Body of pancreas (tissue), 4 donors: ENCODE data around the gene ABR.

Source experiments
- POLR2A ChIP-seq, 3 donors: fragments of 450-650 bp; IDR thresholded peaks; one replicate each; pipeline ENCODE4 v1.6.1; 2016; ENCODE audit warnings: antibody characterized with exemption in 3 of 3, mild to moderate bottlenecking in 2 of 3
- TF ChIP-seq, protein P1 (sequence below), 7 experiments: fragments of 450-650 bp in 4 of 7; fragments of 200-600 bp in 3 of 7; sonication (generic) in 3 of 7; IDR thresholded peaks; one replicate each; pipeline ENCODE4 v1.5.1; 2016 to 2019; ENCODE audit warnings: antibody characterized with exemption in 7 of 7

DNA sequence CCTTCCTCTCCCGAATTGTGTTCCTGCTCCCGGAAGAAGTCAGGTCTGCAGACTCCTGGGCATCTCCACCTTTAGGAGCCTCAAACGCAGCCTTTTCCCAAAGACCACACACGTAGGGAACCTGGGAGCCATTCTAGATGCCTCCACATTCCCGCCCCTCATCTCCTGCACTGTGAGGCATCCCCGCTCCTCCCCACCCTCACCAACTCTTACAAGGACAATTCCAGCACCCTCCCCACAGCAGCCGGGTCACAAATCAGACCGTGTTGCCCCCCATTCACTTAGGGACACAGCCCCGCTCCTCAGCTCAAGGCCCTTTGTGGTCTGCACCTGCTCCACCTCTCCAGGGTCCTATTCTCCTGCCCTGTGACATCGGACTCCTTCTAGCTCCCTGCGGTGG is 49.6 kb downstream of the ABR start:
- TF ChIP-seq, protein P1, sequence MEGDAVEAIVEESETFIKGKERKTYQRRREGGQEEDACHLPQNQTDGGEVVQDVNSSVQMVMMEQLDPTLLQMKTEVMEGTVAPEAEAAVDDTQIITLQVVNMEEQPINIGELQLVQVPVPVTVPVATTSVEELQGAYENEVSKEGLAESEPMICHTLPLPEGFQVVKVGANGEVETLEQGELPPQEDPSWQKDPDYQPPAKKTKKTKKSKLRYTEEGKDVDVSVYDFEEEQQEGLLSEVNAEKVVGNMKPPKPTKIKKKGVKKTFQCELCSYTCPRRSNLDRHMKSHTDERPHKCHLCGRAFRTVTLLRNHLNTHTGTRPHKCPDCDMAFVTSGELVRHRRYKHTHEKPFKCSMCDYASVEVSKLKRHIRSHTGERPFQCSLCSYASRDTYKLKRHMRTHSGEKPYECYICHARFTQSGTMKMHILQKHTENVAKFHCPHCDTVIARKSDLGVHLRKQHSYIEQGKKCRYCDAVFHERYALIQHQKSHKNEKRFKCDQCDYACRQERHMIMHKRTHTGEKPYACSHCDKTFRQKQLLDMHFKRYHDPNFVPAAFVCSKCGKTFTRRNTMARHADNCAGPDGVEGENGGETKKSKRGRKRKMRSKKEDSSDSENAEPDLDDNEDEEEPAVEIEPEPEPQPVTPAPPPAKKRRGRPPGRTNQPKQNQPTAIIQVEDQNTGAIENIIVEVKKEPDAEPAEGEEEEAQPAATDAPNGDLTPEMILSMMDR (IDR thresholded peaks at IDR 0.05), result no peak
- TF ChIP-seq POLR2A (IDR thresholded peaks at IDR 0.05), result no peak
